ENCODE measurements around the gene IL1B. TPM values are rescaled to one million over a fixed set of nuclear protein-coding genes. Genes with fewer than 3 reads are reported as not detected.

The IL1B gene
- total and polyA plus RNA-seq, 2 experiments from 2014 or later: 1.1 to 2.4 TPM

DNA sequence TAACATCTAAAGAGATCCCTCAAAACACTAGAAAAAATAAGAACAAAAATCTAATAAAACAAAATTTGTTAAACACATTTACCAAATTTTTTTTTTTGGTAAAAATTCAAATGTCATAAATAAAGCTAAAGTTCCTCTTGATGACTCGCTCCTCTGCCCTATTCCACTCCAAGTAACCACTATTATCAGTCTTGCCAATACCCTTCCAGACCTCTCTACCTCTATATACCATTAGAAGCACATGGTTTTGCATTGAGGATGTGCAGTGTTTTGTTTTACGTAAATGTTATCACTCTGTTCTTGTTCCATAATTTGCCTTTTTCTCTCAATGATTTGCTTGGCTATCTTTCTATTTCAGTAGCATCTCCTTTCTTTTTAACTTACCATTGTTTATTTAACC is 10.9 kb downstream of the IL1B start:
- no peak overlapping the region for H2AFZ ChIP-seq
- H3K79me2 ChIP-seq: no peaks in the 10 kb centered on the region
- H3K4me2 ChIP-seq: no peak overlapping the region
- H3K9me3 ChIP-seq (ENCODE audit: low read depth): no peaks in the 10 kb centered on the region
- no peak overlapping the region for H3K4me3 ChIP-seq
- no peak overlapping the region for H3K27ac ChIP-seq
- H4K20me1 ChIP-seq (ENCODE audit: insufficient read depth, poor library complexity, severe bottlenecking): no peaks in the 10 kb centered on the region
- no peaks in the 10 kb centered on the region for H3K9me2 ChIP-seq (replicated peaks; ENCODE audit: insufficient read depth)
- H3K4me1 ChIP-seq (ENCODE audit: insufficient read depth): peaks cover 8% of the 10 kb centered on the region
- 96% methylated on average over 2 of the region's 2 CpGs for WGBS (ENCODE audit: low lambda C conversion rate, missing lambda C conversion rate)
- TF ChIP-seq, protein P1, sequence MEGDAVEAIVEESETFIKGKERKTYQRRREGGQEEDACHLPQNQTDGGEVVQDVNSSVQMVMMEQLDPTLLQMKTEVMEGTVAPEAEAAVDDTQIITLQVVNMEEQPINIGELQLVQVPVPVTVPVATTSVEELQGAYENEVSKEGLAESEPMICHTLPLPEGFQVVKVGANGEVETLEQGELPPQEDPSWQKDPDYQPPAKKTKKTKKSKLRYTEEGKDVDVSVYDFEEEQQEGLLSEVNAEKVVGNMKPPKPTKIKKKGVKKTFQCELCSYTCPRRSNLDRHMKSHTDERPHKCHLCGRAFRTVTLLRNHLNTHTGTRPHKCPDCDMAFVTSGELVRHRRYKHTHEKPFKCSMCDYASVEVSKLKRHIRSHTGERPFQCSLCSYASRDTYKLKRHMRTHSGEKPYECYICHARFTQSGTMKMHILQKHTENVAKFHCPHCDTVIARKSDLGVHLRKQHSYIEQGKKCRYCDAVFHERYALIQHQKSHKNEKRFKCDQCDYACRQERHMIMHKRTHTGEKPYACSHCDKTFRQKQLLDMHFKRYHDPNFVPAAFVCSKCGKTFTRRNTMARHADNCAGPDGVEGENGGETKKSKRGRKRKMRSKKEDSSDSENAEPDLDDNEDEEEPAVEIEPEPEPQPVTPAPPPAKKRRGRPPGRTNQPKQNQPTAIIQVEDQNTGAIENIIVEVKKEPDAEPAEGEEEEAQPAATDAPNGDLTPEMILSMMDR (IDR thresholded peaks at IDR 0.05; ENCODE audit: poor library complexity): no peak
- no peaks in the 10 kb centered on the region for H3K27me3 ChIP-seq
- H3K36me3 ChIP-seq (replicated peaks; ENCODE audit: insufficient read depth, low read depth): no peaks in the 10 kb centered on the region
- DNase-seq (ENCODE audit: low spot score): no peak

DNA sequence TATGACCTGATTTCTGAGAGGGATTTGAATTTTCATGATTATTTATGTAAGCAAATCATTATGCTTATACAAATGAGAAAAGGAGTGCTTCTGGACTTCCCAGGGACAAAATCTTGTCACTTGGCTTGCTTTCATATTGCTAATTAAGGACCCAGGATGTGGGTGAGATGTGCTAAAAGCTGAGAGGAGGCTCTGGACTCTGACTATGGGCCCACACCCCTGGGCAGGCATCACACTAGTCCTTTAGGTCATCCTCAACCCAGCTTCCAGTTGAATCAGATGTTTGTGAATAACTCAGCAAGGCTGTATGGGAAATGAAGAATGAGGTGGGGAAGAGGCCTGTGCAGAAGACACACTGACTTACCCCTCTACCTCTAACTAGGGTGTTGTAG is 11.9 kb downstream of the IL1B start:
- Histone ChIP-seq H3K4me1 (ENCODE audit: insufficient read depth) (peaks cover 8% of the 10 kb centered on the region), H3K27ac (no peak overlapping the region), H3K36me3 (replicated peaks; ENCODE audit: insufficient read depth, low read depth) (no peaks in the 10 kb centered on the region), H3K9me2 (replicated peaks; ENCODE audit: insufficient read depth) (no peaks in the 10 kb centered on the region), H4K20me1 (ENCODE audit: insufficient read depth, poor library complexity, severe bottlenecking) (no peaks in the 10 kb centered on the region), H3K4me3 (no peak overlapping the region), H3K4me2 (no peak overlapping the region), H2AFZ (no peak overlapping the region), H3K79me2 (no peaks in the 10 kb centered on the region), H3K27me3 (no peaks in the 10 kb centered on the region), H3K9me3 (ENCODE audit: low read depth) (no peaks in the 10 kb centered on the region)
- TF ChIP-seq, protein P1 (IDR thresholded peaks at IDR 0.05; ENCODE audit: poor library complexity): no peak
- no peak for TF ChIP-seq EZH2phosphoT487 (IDR thresholded peaks at IDR 0.05; ENCODE audit: low read depth, severe bottlenecking, unreplicated experiment)
- TF ChIP-seq EZH2 (IDR thresholded peaks at IDR 0.05; ENCODE audit: borderline replicate concordance): no peak
- DNase-seq (ENCODE audit: low spot score): no peak

DNA sequence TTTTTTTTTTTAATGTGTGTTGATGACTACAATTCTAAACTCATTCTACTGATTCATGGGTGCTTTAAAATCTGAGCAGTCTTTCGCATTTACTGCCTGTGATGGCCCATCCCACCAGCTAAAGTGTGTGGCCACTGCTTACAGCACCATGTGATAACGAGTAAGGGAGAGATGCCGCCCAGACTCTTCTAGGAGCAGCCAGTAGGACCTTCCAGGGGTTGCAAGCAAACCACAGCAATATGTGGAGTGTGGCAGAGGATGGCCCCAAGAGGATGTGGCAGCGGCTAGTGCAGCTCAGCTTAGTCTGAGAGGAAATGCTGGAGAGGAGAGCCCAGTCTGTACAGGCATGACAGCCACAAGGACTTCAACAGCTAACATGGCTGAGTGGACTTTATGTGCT is 14.9 kb downstream of the IL1B start:
- Histone ChIP-seq H3K4me1 (ENCODE audit: insufficient read depth) (peaks cover 8% of the 10 kb centered on the region), H3K4me3 (no peak overlapping the region), H3K4me2 (no peak overlapping the region), H3K79me2 (no peaks in the 10 kb centered on the region), H4K20me1 (ENCODE audit: insufficient read depth, poor library complexity, severe bottlenecking) (no peaks in the 10 kb centered on the region), H3K36me3 (replicated peaks; ENCODE audit: insufficient read depth, low read depth) (no peaks in the 10 kb centered on the region), H2AFZ (no peak overlapping the region), H3K9me3 (ENCODE audit: low read depth) (no peaks in the 10 kb centered on the region), H3K27me3 (no peaks in the 10 kb centered on the region), H3K27ac (no peak overlapping the region), H3K9me2 (replicated peaks; ENCODE audit: insufficient read depth) (no peaks in the 10 kb centered on the region)
- WGBS (ENCODE audit: low lambda C conversion rate, missing lambda C conversion rate): 80% methylated on average over 4 of the region's 4 CpGs
- DNase-seq (ENCODE audit: low spot score): no peak
- TF ChIP-seq, protein P1 (IDR thresholded peaks at IDR 0.05; ENCODE audit: poor library complexity): no peak
- no peak for TF ChIP-seq EZH2phosphoT487 (IDR thresholded peaks at IDR 0.05; ENCODE audit: low read depth, severe bottlenecking, unreplicated experiment)
- TF ChIP-seq EZH2 (IDR thresholded peaks at IDR 0.05; ENCODE audit: borderline replicate concordance): no peak

DNA sequence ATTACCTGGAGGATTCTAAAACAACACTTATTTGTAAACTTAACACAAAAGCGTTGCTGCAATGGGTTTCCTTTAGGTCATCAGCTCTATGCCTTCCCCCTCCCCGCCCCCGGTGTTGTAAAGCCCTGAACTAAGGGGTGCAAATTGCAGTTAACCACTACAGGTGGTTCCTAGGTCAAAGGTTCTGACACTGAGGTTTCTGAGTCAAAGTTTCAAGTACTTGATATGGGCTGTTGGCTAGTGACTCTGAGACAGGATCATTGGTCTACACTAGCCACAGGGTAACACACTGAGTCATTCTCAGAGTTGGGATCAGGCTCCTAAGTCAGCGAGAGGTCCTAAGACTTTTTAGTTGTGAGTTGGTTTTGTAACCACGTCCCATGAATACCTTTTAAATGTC is 15.4 kb downstream of the IL1B start:
- WGBS (ENCODE audit: low lambda C conversion rate, missing lambda C conversion rate): 70% methylated on average over 5 of the region's 5 CpGs
- no peak for DNase-seq (ENCODE audit: low spot score)
- Histone ChIP-seq H3K9me2 (replicated peaks; ENCODE audit: insufficient read depth) (no peaks in the 10 kb centered on the region), H3K36me3 (replicated peaks; ENCODE audit: insufficient read depth, low read depth) (no peaks in the 10 kb centered on the region), H2AFZ (no peak overlapping the region), H3K79me2 (no peaks in the 10 kb centered on the region), H3K9me3 (ENCODE audit: low read depth) (no peaks in the 10 kb centered on the region), H3K4me3 (no peak overlapping the region), H3K4me2 (no peak overlapping the region), H3K27ac (no peak overlapping the region), H4K20me1 (ENCODE audit: insufficient read depth, poor library complexity, severe bottlenecking) (no peaks in the 10 kb centered on the region), H3K27me3 (no peaks in the 10 kb centered on the region), H3K4me1 (ENCODE audit: insufficient read depth) (peaks cover 8% of the 10 kb centered on the region)
- TF ChIP-seq EZH2phosphoT487 (IDR thresholded peaks at IDR 0.05; ENCODE audit: low read depth, severe bottlenecking, unreplicated experiment) (no peak), EZH2 (IDR thresholded peaks at IDR 0.05; ENCODE audit: borderline replicate concordance) (no peak)
- TF ChIP-seq, protein P1 (IDR thresholded peaks at IDR 0.05; ENCODE audit: poor library complexity): no peak
